GM15510 (cell line): Measurements from ENCODE around the gene DNAH6.

Source experiments
- POLR2A ChIP-seq: IDR thresholded peaks from 3 replicates; pipeline ENCODE4 v1.6.1; 2011; ENCODE audit warnings: borderline replicate concordance; ENCODE audit not compliant: insufficient read length; ENCODE audit errors: extremely low read depth

DNAH6 gene

DNA sequence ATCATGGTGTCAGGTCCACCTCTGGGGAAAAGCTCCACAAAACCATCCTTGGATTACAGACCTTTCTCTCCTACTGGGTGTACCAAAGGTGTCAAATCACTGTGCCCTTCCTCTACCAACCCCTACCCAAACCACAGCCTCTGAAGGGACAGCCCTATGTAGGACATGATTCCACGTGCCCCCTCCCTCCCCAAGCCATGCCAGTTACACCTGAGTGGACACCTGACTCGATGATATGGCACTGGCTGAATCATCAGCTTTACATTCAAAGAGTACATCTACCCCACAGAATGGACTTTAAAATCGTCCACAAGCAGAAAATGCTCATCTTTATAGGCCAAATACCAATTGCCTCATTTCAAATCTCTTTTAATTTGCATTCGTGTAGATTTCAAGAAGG is 338.6 kb downstream of the DNAH6 start:
- no peak for TF ChIP-seq POLR2A

DNA sequence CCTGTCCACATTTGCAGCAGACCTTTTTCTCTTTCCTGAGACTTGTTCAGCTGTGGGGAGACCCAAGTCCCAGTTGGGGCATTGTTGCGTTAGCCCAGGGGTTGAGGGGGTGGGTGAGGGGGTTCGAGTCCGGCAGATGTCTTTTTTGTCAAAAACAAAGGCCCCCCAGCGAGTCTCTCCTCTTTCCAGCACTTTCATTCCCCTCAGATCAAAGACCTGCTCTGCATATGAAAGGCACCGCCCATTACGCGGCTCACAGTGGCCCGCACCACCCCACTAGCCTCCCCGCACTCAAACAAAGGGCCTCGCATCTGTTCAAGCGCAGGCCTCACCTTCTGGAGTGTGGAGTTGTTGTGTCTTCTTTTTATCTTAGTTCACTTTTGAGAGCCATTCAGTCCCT is 339.4 kb downstream of the DNAH6 start:
- no peak for TF ChIP-seq POLR2A

DNA sequence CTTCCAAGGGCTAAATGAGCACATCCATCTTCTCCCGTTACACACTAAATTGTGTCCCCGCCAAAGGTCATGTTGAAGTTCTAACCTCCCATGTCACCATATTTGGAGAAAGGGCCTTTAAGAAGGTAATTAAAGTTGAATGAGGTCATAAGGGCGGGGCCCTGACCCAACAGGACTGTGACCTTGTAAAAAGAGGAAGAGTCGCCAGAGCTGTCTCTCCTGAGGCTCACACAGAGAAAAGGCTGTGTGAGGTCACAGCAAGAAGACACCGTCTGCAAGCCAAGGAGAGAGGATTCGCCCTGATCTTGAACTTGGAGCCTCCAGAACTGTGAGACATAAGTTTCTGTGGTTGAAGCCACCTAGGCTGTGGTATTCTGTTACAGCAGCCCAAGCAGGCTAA is 340.5 kb downstream of the DNAH6 start:
- no peak for TF ChIP-seq POLR2A

DNA sequence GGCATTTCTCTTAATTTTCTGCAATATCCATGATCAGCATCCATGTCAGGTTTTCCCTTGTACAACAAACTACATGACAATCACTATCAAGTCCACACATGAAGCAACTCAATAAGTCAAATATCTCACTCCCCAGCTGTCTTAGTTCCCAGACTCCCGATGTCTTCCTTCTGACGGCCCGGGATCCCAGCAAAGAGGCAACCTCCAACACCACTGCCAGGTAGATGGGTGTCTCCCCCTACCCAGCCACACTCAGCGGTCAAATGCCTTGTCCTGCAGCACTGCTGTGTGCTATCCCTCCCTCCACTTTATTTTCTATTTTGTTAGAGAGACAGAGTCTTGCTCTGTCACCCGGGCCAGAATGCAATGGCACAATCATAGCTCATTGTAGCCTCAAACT is 341.3 kb downstream of the DNAH6 start:
- no peak for TF ChIP-seq POLR2A

DNA sequence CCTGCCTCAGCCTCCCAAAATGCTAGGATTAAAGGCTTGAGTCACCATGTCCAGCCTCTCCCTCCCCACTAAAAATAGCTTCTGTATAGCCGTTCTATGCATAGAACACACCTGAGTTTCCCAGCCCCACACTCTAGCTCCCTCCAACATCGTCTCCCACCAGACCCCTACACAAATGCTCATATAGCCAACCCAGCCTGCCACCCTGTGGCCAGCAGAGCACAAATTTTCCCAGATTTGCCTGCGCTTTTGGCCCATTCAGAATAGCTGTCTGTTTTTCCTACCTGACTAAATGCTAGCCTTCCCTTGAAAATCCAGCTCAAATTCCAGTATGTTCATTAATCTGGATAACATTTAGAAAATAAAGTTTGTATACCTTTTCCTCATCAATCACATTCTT is 341.8 kb downstream of the DNAH6 start:
- no peak for TF ChIP-seq POLR2A

DNA sequence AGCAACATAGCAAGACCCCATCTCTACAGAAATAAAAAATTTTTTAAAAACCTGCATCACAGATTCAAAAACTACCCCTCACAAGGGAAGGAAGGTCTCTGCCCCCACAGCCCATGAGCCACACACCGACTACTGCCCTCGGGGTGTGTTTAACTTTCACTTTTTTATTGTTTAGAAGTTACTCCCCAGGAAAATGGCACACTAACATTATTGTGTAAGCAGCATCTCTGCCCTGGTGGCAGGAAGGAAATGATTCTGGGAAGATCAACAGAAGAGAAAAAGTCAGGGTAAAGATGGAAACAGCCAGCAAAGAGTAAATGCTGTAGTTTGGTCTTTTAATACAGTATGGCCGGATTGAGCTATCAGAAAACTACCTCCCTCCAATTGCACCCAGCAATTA is 342.6 kb downstream of the DNAH6 start:
- TF ChIP-seq POLR2A: no peak

DNA sequence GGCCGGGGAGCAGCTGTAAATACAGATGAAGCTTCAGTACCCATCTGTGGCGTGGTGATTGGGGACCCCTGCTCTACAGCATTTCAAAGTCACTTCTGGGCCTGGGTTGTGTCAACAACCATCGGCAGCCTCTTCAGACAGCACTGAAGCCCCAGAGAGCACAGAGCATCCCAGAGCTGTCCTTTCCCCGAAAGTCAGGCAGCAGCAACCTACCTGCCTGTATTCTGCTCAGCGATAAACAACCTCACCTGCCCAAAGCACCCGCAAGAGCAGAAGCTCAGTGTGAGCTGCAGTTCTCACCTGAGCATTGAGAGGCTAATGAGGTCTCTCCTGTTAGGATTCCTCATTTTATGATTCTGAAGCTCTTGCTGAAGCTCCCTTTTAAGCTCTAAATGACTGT is 345.2 kb downstream of the DNAH6 start:
- no peak for TF ChIP-seq POLR2A

DNA sequence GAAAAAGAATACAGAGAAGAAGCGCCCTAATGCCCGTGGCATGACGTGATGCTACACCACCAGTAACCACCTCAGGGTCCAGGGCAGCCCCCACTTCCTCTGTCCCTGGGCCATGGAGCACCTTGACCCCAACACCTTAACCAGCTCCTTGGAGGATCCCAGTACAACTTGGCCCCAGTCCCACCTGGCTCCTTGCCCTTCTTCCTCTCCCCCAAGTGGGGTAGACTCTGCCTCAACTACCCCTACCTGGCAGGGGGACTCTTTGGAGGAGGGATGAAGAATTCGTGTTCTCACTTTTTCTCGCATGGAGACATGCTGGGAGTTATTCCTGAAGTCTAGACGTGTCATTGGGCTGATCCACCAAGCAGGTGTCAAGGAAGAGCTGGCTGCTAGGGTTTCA is 345.7 kb downstream of the DNAH6 start:
- TF ChIP-seq POLR2A: no peak

DNA sequence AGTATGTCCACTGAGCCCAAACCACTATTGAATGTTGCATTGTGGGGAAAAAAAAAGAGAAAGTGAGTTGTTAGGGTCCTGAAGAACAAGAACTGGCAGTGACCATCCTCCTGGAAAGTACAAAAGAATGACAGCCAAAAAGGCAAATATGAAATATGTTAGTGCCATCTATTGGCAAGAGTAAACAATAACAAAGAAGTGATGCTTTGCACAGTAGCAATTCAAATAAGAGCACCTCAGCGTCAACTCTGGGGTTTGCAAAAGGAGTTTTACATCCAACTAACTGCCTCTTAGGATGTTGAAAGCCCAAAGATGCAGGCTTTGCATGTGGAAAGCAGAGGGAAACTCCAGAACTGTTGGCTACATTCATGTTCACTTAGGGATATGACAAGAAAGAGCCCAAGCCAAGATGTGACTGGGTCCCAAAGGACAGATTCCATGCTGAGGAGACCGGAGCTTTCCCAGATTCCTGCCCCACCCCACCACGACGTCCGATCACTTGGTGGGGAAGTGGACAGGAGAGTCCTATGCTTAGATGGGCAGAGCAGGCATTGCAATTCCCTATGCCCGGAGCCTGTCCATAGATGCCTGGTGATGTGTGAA is 349.0 kb downstream of the DNAH6 start:
- TF ChIP-seq POLR2A: no peak

DNA sequence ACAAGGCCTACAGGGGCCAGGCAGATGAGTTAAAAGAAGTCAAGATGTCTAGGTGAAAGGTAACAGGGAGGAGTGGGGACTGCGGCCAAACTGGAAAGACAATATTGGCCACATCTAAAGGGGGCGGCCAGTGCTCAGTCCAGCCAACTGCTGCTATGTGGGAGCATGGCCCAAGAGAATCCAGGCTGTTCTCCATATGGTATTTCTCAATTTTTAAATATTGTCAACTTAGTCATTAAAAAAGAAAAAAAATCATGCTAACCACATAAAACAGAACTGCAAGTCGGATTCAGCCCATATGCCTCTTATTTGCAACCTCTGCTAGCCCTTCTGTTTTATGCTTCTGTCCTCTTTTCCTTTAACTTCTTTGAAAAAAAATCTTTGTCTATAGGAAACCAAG is 349.8 kb downstream of the DNAH6 start:
- TF ChIP-seq POLR2A: no peak
